GM19395 (cell line): ENCODE results near the gene VPS37C.

Experiments used
- ATAC-seq: cut with Tn5 transposase; IDR thresholded peaks from one replicate; pipeline ENCODE4 v1.9.1; 2021; ENCODE audit warnings: mild to moderate bottlenecking, moderate library complexity; ENCODE audit not compliant: unreplicated experiment

The VPS37C gene

DNA sequence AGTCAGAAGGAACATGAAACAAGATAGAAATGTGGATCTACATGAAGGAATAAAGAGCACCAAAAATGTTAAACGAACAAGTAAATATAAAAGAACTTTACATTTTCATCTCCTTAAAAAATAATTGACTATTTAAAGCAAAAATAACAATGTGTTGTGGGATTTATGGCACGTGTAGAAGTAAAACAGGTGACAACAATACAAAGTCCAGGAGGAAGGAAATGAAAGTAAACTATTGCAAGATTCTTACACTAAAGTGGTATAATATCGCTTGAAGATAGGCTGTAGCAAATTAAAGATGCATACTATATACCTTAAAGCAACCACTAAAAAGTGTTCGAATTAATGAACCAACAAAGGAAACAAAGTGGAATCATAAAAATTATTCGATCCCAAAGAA is 5.5 kb downstream of the VPS37C start:
- no peak for ATAC-seq

DNA sequence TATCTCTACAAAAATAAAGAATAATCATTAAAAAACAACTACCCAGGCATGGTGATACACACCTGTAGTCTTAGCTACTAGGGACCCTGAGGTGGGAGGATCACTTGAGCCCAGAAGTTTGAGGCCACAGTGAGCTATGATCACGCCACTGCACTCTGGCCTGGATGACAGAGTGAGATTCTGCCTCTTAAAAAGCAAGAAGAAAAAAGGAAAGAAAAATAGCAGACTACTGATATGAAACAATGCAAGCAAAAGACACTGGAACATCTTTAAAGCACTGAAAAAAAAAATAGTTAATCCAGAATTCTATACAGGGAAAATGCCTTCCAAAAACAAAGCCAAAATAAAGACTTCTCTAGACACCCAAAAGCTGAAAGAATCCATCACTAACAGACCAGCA is 5.9 kb downstream of the VPS37C start:
- no peak for ATAC-seq

DNA sequence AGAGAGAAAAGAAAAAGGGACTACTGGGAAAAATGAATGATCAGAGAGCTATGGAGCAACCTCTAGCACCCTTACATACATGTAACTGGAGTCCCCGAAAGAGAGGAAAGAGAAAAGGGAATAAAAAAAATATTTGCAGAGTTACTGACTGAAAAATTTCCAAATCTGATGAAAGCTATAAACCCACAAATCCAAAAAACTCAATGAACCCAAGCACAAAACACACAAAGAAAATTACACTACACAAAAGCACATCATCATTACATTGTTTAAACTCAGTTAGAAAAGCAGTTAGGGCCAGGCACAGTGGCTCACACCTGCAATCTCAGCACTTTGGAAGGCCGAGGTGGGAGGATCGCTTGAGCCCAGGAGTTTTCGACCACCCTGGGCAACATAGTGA is 6.7 kb downstream of the VPS37C start:
- ATAC-seq: no peak

DNA sequence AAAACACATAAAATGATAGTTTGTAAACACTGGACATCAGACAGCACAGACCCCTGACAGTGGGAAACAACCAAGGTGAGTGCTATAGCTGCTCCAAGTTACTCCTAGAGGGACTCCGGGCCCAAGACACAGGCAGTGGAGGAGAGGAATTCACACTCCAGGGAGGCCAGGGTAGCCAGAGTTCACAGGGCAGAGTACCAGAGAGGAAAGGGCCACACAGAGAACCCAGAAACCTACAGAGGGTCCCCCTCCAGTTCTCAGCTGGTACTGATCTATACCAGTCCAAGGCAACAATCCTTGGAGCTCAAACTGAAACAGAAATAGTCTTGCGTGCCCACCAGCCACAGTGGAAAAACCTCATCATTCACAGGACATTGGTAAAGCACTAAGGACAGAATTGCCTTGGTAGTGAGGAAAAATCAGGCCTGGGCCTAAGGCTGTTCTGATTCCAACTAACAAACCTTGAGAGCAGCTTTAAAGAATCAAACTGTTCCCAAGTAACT is 7.6 kb downstream of the VPS37C start:
- no peak for ATAC-seq

DNA sequence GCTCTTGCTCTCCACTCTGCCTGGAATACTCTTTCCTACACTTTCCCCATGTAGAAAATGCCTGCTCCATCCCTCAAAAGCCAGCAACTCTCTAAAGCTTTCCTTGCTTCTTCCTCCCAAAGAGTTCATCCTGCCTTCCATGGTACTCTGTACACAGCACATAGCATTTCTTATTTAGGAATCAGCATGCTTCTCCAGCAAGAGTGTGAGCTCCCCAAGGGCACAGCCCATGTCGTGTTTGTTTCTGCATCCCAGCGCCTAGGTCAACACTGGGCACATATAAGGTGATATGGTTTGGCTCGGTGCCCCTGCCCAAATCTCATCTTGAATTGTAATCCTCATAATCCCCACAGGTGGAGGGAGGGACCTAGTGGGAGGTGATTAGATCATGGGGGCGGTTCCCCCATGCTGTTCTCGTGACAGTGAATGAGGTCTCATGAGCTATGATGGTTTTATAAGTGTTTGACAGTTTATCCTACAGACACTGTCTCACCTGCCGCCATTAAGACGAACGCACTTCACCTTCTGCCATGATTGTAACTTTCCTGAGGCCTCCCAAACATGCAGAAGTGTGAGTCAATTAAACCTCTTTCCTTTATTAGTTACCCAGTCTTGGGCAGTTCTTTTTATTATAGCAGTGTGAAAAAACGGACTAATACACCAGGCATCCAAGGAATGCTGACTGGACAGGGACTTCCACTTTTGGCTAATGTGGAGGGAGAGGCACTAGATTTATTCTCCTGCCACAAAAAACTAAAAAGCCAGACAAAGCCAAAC is 8.2 kb downstream of the VPS37C start:
- ATAC-seq: no peak

DNA sequence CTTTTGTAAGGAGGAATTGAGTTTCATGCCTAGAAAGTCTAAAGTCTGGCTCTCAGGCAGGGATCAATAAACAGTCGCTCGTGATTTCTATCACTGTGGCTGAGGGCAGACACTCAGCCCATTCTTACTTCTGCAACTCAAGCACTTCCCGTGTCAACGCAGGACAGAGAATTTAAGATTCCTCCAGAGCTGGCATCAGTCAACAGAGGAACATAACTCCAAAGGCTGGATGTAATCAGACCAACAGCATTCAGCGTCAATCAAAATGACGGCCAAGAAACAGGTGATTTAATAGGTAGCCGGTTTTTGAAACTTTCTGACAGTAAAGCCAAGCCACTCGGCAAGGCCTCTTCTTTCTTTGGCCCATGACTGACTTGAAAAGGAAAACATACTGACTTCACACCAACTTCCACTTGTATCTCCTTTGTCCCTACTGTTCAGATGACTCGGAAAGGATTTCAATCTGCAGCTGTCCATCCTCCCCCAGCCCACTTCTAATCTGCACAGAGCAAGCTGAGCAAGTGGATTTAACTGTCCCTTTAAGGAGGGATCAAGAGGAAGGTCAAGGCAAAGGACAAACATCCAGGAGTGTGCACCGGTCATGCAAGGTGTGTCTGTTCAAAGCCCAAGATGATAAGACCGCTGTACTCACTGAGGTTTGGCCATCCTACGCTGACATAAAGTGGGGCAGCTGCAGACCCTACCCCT is 9.5 kb downstream of the VPS37C start:
- no peak for ATAC-seq

DNA sequence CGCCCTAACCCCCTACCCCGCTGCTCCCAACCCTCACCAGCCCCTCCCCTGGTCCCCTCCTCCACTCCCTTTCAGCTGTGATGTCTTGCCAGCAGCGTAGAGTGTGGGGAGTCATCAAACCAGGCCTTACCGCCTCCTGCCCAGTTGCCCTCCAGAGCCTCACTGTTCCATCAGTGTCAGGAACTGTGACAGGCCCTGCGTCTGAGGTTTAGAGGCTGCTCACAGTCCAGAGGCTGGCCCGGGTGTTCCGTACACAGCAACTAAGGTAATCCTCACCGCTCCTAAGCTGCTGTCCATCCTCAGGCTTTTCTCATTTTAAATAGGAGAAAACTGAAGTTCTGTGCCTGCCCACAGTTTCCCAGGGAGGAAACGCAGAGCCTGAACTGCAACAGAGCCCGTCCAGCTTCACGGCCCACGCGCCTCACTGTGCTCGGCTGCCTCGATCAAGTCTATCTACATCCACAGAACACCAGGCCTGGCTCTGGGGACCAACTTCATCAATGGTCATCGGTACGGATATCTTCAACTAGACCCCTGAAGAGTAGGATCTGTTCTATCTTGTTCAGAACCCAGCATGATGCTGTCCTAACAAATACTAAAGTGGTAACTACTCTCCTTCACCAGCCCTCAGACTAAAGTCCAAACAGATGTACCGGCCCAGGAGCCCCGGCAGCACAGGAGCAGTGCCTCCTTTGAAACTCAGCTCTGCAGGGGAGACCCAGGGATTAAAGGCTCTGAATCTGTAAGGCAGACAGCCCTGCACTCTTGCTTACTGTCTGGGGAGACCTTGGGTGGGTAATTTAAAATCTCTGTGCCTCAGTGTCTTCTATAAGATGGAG is 10.3 kb downstream of the VPS37C start:
- no peak for ATAC-seq

DNA sequence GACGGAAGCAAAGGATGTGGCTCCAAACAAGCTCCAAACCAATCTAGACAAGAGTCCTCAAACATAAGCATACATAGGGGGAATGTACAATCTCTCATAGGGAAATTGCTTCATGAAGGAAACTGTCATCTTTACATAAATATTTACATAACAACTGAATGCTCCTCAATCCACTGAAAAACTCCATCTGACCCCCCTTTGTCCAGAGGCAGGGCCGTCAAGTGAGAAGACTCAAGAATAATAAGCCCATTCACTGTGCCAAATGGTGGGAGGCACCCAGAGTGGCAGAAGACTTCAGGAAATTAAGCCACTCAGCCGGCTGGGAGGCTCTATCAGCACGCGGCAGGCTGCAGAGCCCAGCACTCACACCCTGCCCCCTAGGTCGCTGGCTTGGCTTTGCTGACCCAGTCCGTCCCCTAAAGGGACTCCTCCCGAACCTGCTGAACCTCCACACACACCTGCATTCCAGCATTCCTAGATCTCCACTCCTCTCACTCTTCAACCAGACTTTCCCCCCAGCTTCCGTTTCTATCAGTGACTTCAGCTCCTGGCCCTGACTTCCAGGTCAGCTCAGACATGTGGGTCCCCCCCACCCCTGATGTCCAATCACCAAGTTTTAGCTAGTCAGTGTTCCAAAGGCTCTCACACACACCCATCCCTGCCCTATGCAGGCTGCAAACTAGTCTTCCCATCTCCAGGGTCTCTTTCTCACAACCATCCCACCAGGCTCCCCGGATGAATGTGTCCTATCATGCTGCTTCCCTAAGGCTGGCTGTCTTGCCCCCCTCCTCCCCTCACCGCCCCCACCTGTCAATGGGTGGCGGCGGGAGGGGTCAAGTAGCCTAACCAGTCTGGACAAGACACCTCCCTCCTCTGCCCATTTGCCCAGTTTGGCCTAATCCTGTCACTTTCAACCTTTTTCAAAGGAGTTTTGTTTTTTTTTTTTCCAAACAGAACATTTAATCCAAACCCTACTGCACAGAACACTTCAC is 11.3 kb downstream of the VPS37C start:
- ATAC-seq: no peak

DNA sequence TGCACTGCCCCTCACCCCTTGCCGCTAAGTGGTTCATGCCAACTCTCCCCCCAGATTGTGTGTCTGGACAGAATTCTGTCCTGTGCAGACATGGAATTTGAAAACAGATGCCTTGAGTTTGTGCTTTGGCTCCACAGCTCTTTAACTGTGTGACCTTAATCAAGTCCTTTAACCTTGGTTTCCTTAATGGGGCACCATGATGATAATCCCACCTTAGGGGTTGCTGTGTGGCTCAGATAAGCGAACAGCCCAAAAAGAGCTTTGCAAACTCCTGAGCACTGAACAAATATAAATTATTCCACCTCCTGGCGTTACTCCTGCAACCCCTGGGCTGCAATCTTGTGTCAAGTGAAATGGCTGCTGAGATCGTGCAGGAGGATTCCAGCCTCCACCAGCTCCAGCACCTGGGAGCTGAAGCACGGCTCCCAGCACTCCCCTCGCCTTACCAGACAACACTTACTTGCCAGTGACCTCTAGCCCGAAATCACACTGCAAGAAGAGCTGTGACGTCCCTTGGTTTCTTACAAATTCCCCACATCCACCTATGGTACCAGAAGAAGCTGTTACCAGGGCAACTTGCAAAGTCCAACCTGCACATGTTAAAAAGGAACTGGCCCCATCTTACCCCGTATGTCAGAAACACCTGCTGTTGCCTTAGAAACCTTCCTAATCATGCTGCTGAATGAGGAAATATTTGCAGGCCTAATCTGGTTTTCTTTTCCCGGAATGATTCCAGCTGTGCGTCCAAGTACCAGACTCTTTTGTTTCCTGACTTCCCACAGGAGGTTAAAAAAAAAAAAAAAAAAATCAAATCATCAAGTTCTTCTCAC is 13.2 kb downstream of the VPS37C start:
- no peak for ATAC-seq

DNA sequence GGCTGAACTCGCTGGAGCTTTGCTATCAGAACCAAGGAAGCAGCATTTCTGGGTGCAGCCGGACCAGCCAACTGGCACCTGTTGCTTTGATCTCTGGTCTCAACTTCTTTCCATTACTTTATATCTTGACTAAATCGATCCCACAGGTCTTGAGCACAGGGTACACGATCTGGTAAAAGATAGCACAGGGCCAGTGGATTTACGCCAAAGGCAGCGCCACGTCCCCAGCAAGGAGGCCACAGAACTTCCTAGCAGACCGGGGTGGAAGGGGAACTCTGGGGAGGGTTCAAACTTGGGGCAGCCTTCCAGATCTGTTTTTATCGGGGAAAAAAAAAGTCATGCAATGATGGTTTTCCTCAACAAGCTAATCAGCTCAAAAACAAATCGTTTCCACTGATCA is 14.0 kb downstream of the VPS37C start:
- ATAC-seq: no peak

DNA sequence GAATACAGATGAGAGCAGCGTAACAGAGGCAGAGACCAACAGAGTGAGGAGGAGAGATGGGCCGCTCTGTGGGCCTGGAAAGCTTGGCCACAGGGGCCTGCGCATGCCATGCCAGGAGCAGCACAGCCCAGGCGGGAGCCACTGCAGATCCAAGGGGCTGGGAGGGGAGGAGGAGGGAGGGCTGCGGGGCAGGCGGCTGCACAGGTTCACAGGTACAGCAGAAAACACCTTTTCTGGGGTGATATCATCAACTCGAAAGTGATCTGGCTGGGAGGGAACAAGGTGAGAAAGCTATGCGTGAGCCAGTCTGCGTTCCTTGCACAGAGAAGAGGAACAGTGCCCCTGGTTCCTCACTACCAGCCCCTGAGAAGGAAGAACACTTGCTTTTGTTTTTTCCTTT is 14.8 kb downstream of the VPS37C start:
- no peak for ATAC-seq

DNA sequence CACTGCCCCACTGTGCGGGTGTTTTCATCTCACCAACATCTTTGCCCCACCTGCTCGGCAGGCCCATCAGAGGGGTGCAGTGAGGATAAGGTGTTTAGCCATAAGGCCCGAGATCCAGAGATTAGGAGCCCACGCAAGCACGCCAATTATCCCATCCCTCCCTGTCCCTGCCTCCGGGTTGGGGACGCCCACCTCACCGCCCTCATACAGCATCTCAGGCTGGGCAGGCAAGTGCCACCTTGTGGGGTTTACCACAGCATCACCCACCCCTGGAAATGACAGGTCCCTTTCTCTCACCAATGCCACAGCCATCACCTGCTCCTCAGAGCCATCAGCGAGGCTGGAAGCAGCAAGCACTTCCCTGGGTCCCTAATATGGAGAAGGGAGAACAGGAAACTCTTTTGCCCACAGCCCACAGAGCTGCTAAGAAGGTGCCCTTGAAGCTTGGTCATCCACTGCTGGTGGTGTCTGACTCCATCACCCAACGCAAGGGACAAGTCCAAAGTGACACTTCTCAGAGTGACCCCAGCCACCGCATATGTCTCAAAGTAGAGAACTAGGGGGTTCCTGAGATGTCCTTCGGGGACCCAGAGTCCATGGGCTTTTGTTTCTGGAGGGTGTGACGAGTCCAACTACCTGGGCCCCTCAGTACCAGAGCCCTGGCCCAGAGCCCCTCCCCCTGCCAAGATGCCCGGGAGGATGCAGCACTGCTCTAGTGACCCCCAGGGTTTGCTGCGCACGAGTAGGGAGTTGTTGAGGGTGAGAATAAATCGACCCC is 15.8 kb downstream of the VPS37C start:
- ATAC-seq: no peak

DNA sequence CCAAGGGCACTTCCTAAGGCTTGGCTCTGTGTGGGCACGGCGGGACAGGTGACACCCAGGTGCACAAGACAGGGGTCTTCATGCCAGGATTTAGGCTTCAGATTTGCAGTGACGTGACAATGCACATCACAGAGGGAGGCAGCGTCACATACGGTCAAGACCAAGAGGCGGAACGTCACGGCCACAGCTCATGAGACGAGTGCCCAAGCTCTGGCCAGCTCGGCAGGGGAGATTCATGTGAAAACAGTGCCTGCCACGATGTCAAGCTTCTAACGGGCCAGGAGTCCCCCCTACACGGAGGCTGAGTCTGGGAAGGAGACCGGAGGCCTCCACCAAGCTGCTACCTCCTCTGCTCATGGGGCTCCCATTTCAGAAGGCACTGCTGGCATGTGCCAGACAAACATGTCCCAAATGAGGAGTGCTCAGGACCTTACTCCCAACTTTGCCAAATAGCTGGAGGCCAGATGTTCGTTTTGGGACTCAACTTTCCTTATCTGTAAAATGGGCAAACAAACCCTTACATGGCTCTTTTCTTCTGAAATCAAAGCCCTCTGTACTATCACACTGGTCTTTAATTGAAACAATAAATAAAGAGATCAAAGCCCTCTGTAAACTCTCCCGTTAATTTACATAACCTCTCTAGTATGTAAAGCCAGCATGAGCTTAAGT is 16.6 kb downstream of the VPS37C start:
- ATAC-seq: no peak

DNA sequence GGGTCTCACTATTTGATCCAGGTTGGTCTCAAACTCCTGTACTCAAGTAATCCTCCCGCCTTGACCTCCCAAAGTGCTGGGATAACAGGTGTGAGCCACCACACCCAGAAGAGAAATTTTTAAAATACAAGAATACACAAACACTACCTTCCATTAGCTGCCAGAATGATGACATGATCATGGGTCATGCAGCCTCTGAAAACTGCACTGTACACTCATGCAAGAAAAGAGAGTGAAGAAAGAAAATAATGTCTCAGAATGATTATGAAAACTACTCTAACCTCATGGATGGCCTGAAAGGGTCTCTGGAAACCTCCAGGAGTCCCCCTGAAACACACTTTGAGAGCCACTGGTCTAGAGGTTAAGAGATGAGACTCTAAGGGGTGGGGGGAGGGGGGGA is 18.8 kb downstream of the VPS37C start:
- no peak for ATAC-seq

DNA sequence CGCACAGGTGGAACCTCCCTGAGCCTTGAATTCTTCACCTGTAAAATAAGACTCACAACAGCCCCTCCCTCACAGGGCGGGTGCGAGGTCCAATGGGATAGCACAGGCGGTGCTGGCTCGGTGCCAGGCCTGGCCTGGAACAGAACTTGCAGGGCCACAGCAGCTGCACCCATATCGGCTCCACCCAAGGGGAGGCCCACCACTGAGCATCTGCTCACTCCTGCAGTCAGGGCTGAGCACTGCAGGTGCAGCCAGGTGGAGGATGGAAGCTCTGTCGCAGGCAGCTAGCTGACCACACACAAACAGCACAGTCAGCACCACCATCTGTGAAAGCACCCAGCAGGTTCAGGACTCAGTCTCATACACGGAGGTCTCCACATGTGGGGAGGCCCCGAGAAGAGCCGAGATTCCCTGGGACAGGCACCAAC is 19.6 kb downstream of the VPS37C start:
- no peak for ATAC-seq

DNA sequence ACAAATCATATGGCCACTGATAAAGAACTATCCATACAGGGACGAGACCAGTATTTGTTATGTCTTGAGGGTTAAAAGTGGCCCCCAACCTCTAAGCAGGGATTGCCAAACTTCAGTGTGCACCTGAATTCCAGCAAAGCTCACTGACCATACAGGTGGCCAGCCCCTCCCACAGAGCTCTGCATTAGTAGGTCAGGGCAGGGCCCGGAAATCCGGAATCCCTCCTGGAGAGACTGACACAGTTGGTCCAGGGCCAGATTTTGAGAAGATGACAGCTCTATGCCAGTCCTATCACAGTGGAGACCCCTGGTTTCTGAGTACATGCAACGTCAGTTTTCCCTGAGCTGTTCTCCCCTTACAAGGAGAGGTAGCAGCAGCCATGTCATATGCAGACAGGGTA is 20.8 kb downstream of the VPS37C start:
- ATAC-seq: no peak

DNA sequence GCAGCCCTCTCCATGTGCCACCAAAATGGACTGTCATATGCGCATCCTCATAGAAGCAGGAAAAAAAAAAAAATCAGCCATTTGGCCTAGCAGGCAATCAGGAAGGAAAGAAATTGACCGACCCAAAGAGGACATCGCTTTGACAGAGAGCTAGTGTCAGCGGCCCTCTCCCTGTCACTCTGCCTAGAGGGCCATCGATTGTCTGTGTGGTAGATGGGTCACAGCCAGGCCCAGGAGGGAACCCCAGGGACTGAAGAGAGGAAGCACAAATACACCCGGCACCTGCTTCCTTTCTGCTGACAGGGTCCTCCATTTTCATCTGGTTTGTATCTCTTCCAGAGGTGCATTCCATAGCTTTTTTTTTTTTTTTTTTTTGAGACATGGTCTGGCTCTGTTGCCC is 21.8 kb downstream of the VPS37C start:
- ATAC-seq: no peak

DNA sequence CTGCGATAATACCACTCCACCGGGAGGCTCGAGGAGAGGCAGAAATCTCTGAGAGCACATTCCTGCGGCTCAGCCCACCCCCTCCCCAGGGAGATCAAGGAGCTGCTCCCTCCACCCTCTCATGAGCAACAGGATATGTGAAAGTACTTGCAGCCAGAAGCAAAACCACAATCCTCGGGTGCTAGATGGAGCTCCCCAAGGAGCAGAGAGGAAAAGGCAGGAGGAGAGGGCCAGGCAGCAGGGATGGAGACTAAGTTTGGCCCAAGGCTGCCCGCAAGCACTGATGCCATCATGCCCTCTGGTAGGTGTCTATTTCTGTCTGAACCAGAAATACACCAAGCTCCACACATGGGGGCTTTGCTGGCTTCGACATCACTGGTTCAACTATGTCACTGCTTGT is 22.3 kb downstream of the VPS37C start:
- ATAC-seq: no peak
